ENCODE results near the gene CAB39.

- TF ChIP-seq POLR2A (IDR thresholded peaks at IDR 0.05; ENCODE audit: low read length) (no peak), GATA1 (IDR thresholded peaks at IDR 0.05; ENCODE audit: low read depth, low read length) (no peak)
Observed at GRCh38 chr2:230805353-230806017, 92.8 kb downstream of the CAB39 start.
